Stimulated activated CD4-positive, alpha-beta T cell treated with anti-CD3 and anti-CD28 coated beads, Interleukin-15, amount 100 ng/mL, for 24 hours (primary cell): ENCODE results near the gene GTF2IRD1.
A peak's percentile ranks its signal among the peaks of the same experiment; 100 is the strongest.

Source experiments
- DNase-seq: peaks from one replicate; pipeline ENCODE4 v3.0.0-alpha.2; 2020

The GTF2IRD1 gene

GRCh38 chr7:74570533-74571156, 116.9 kb downstream of the GTF2IRD1 start:
- DNase-seq, result no peak

GRCh38 chr7:74572301-74572979, 118.7 kb downstream of the GTF2IRD1 start:
- DNase-seq, result no peak

- DNase-seq, result no peak
Observed at GRCh38 chr7:74573512-74573911, 119.8 kb downstream of the GTF2IRD1 start.

GRCh38 chr7:74575083-74575784, 121.5 kb downstream of the GTF2IRD1 start:
- DNase-seq, result no peak

GRCh38 chr7:74575811-74576210, 122.1 kb downstream of the GTF2IRD1 start:
- no peak for DNase-seq

GRCh38 chr7:74579800-74580685, 126.3 kb downstream of the GTF2IRD1 start:
- DNase-seq, result no peak

DNA sequence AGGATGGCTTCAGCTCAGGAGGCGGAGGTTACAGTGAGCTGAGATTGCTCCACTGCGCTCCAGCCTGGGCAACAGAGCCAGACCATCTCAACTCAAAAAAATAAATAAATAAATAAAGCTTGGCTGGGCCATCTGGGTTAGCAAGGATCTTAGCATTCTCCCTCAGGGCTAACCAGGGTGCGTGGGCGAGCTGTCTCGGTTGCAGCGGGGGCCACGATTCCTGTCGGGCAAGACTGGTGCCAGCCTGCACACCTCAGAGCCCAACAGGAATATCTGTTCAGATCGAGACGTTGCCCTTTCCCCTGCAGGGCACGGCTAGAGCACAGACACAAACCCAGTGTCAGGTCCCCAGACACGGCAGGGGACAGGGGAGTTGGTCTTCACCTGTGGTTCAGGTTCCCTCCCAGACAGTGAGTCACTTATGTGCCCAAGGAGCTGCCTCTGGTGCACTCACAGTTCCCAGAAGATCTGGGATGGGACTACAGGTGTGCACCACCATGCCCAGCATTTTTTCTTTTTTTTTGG, 128.3 kb downstream of the GTF2IRD1 start:
- DNase-seq, result no peak

GRCh38 chr7:74582447-74583039, 128.8 kb downstream of the GTF2IRD1 start:
- DNase-seq, result no peak

DNA sequence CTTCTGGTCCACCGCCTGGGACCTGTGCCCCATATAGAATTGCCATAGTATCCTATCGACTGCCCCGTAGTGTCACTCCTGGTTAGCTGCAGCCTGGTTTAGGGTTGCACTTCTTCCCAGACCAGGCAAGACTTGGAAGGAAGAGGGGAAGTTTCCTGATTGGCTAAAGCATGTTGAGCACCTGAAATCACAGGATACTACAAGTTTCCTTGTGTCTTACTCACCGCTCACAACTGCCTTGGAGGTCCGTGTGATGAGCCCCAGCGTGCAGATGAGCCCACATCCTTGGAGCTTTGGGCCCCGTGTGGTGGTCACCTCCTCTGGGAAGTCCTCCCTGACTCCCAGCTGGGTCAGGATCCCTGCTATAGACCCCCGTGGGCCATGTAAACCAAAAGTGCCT, 129.9 kb downstream of the GTF2IRD1 start:
- no peak for DNase-seq

DNA sequence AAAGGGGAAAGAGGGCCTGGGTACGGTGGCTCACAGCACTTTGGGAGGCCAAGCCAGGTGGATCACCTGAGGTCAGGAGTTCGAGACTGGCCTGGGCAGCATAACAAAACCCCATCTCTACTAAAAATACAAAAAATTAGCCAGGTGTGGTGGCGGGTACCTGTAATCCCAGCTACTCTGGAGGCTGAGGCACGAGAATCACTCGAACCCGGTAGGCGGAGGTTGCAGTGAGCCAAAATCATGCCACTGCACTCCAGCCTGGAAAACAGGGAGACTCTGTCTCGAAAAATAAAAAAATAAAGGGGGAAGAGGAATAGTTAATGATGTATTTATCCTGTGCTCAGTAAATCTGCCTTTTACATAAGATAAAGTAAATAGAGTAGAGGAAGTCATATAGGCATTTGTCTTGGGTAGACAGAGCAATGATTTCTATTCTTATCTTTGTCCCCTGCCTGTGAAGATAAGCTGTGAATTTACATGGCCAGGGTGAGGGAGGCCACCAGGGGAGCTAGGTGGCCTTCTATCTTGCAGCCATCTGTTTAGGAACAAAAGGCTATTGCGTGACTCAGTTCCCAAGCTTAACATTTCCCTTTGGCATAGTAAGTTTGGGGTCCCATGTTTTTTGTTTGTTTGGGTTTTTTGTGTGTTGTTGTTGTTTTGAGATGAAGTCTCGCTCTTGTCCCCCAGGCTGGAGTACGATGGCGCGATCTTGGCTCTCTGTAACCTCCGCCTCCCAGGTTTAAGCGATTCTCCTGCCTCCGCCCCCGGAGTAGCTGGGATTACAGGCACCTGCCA, 130.7 kb downstream of the GTF2IRD1 start:
- no peak for DNase-seq

- no peak for DNase-seq
Observed at GRCh38 chr7:74585844-74586243, 132.1 kb downstream of the GTF2IRD1 start.

GRCh38 chr7:74586258-74587175, 132.8 kb downstream of the GTF2IRD1 start:
- DNase-seq, result no peak

DNA sequence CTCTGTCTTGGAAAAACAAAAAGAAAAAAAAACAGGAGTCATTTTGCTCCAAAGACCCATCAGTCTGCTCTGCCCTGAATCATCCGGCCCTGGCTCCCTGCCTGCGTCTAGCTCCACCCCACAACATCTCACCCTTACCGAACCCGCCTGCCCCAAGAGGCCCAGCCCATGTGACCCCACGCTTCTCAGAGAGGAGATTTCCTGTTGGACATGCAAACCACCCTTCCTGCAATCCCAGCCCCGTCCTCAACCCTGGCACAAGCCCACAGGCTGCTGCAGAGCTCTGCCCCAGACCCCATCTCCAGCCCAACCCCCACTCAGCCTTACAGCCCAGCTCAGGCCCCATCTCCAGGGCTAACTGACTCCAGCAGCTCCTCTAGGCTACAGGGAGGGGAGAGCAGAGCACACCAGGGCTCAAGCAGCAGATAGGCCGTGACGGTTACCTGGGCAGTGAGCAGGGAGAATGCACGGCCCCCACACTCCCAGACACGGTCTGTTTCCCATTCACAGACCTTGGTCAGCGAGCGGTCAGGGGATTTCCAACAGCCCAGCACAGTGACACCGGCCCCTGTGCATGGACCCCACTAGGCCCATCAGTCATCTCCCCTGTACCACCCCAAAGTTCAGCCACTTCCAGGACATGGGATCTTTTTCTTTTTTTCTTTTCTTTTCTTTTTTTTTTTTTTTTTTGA, 133.9 kb downstream of the GTF2IRD1 start:
- DNase-seq, result no peak

GRCh38 chr7:74590813-74591212, 137.1 kb downstream of the GTF2IRD1 start:
- no peak for DNase-seq

- DNase-seq, result no peak
Observed at GRCh38 chr7:74598558-74598957, 144.9 kb downstream of the GTF2IRD1 start.

- peak; percentile 15 for DNase-seq
Observed at GRCh38 chr7:74599244-74599643, 145.5 kb downstream of the GTF2IRD1 start.

GRCh38 chr7:74604326-74605020, 150.8 kb downstream of the GTF2IRD1 start:
- DNase-seq, result no peak

DNA sequence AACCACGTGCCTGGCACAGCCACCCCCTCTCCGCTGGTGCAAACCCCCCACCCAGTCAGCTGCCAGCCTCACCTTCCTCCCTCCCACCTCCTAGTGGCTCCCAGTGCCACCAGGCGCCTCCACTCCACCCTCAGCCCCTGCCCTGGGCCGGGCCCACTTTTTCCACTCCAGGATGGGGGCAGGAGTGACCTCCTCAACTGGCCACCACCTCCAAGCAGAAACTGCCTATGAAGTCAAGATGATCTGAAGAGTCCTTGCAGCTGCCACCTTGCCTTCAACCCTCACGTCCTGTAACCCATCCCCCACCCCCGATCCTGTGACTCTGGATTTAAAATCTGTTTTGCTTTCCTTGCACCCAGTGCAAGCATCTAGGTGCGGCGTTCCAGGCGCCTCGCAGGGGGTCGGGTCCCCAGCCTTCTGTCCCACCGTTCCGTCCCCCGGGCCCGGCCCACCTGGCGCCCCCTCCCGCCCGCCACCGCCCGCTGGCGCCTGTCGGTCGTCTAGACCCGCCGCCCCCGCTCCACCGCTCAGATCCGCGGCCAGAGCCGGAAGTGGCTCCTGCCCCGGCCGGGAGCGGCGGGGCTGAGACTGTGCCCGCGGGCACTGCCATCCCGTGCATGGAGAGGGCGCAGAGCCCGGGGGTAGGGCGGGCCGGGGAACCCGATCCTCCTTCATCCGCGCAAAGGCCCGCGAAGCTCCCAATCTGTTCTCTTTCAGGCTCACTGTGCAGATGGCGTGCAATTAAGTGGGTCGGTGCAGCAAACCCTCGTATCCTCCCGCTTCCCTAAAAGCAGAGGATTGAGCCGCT, 152.6 kb downstream of the GTF2IRD1 start:
- peak; percentile 67 for DNase-seq
